ENCODE measurements around the gene NHLRC2. TPM values are rescaled to one million over a fixed set of nuclear protein-coding genes. Genes with fewer than 3 reads are reported as not detected.

NHLRC2 gene
- total and polyA plus RNA-seq, 2 experiments from 2014 or later, result 15.5 to 28.1 TPM

GRCh38 chr10:113958631-113959382, 104.3 kb downstream of the NHLRC2 start:
- Mint-ChIP-seq H3K27ac (no peak overlapping the region), H3K4me1 (peaks cover 4% of the 10 kb centered on the region; the same call in 2 of the 3 replicates), H3K27me3 (ENCODE audit: insufficient read depth, low read depth, poor library complexity) (peaks cover 2% of the 10 kb centered on the region), H3K9me3 (no peaks in the 10 kb centered on the region; the same call in 2 of the 3 replicates), H3K4me3 (no peak overlapping the region), H3K36me3 (ENCODE audit: low read depth) (no peaks in the 10 kb centered on the region)
- DNase-seq (ENCODE audit: low spot score) (no peak), ATAC-seq (no peak)
- H3K4me3 ChIP-seq, result no peak overlapping the region
- no peaks in the 10 kb centered on the region for H4K20me1 ChIP-seq (replicated peaks; ENCODE audit: insufficient read depth)
- TF ChIP-seq EZH2phosphoT487 (IDR thresholded peaks at IDR 0.05; ENCODE audit: unreplicated experiment), result no peak
- TF ChIP-seq REST (IDR thresholded peaks at IDR 0.05; ENCODE audit: unreplicated experiment), result no peak
- TF ChIP-seq ZNF462 (CRISPR knock-in tag; IDR thresholded peaks at IDR 0.05), result no peak
- no peak for TF ChIP-seq CTCF (conservative IDR thresholded peaks at IDR 0.05; ENCODE audit: low read depth in 2 of 2)
- TF ChIP-seq JUNB (IDR thresholded peaks at IDR 0.05; ENCODE audit: unreplicated experiment), result no peak
- TF ChIP-seq ZNF114 (CRISPR knock-in tag; IDR thresholded peaks at IDR 0.05), result no peak
- no peak for TF ChIP-seq CREB1 (CRISPR knock-in tag; IDR thresholded peaks at IDR 0.05; ENCODE audit: low read depth)
- TF ChIP-seq STAT1 (IDR thresholded peaks at IDR 0.05; ENCODE audit: unreplicated experiment), result no peak
- TF ChIP-seq ETS1 (IDR thresholded peaks at IDR 0.05), result no peak
- TF ChIP-seq POLR2AphosphoS5 (IDR thresholded peaks at IDR 0.05; ENCODE audit: low read depth), result no peak
- no peak for TF ChIP-seq EZH2 (IDR thresholded peaks at IDR 0.05; ENCODE audit: low read depth, unreplicated experiment)
- no peak for TF ChIP-seq ZNF331 (CRISPR knock-in tag; IDR thresholded peaks at IDR 0.05; ENCODE audit: low read depth)
- TF ChIP-seq NANOG (IDR thresholded peaks at IDR 0.05; ENCODE audit: borderline replicate concordance), result no peak
- no peaks in the 10 kb centered on the region for H3K36me3 ChIP-seq (ENCODE audit: insufficient read depth)
- no peak overlapping the region for H3K4me2 ChIP-seq
- no peaks in the 10 kb centered on the region for H3K79me2 ChIP-seq (replicated peaks; ENCODE audit: insufficient read depth)
- H3K27ac ChIP-seq (ENCODE audit: low read depth), result no peak overlapping the region
- no peak overlapping the region for H2AFZ ChIP-seq
- H3K4me1 ChIP-seq (ENCODE audit: insufficient read depth), result no peaks in the 10 kb centered on the region
- no peaks in the 10 kb centered on the region; the same call in 1 of the 2 replicates for H3K9me2 ChIP-seq (ENCODE audit: insufficient read depth)
- H3F3A ChIP-seq (replicated peaks; ENCODE audit: low read depth), result no peaks in the 10 kb centered on the region
- H3K27me3 ChIP-seq (ENCODE audit: insufficient read depth), result no peaks in the 10 kb centered on the region

Data from GM23338 (cell line).